ENCODE results near the gene RPGRIP1L. TPM values are rescaled to one million over a fixed set of nuclear protein-coding genes. Genes with fewer than 3 reads are reported as not detected.

Gene RPGRIP1L
- total RNA-seq, 1 donor from 2014 or later: 1.7 TPM

- H3K27me3 ChIP-seq (ENCODE audit: low read depth): no peaks in the 10 kb centered on the region
- peaks cover 16% of the 10 kb centered on the region for H3K9me3 ChIP-seq (replicated peaks)
- H3K27ac ChIP-seq (replicated peaks): no peak overlapping the region
- peaks cover 33% of the 10 kb centered on the region for H3K4me1 ChIP-seq
- H3K4me3 ChIP-seq: no peak overlapping the region
- H3K36me3 ChIP-seq: no peaks in the 10 kb centered on the region
- DNase-seq: no peak
- TF ChIP-seq, protein P1, sequence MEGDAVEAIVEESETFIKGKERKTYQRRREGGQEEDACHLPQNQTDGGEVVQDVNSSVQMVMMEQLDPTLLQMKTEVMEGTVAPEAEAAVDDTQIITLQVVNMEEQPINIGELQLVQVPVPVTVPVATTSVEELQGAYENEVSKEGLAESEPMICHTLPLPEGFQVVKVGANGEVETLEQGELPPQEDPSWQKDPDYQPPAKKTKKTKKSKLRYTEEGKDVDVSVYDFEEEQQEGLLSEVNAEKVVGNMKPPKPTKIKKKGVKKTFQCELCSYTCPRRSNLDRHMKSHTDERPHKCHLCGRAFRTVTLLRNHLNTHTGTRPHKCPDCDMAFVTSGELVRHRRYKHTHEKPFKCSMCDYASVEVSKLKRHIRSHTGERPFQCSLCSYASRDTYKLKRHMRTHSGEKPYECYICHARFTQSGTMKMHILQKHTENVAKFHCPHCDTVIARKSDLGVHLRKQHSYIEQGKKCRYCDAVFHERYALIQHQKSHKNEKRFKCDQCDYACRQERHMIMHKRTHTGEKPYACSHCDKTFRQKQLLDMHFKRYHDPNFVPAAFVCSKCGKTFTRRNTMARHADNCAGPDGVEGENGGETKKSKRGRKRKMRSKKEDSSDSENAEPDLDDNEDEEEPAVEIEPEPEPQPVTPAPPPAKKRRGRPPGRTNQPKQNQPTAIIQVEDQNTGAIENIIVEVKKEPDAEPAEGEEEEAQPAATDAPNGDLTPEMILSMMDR (IDR thresholded peaks at IDR 0.05; ENCODE audit: borderline replicate concordance): no peak
- intact Hi-C loops (cut with micrococcal nuclease): no loop called here
Measured at GRCh38 chr16:53744449-53744848, 40.8 kb upstream of the RPGRIP1L start.

DNA sequence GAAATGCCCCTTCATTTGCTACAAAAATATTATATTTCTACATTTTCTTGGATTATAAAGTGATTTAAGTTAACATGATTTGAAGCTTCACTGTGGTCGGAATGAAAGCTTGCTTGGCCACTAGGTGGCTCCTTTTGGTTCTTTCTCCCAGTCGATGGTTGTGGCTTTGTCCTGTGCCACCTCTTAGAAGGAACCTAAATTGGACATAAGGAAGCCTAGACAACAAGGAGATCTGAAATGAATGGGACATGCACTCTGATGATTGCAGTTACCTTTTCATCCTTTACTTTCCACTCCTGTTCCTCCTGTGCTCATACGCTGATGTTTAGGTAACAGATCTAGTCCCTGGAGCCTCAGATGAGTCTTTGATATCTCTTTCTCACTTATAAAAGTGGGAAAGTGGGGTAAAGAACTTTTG, 39.5 kb upstream of the RPGRIP1L start:
- TF ChIP-seq, protein P1 (IDR thresholded peaks at IDR 0.05; ENCODE audit: borderline replicate concordance): peak; percentile 60
- Histone ChIP-seq H3K4me1 (peaks cover 33% of the 10 kb centered on the region), H3K27me3 (ENCODE audit: low read depth) (no peaks in the 10 kb centered on the region), H3K9me3 (replicated peaks) (peaks cover 12% of the 10 kb centered on the region), H3K4me3 (no peak overlapping the region), H3K27ac (replicated peaks) (no peak overlapping the region), H3K36me3 (no peaks in the 10 kb centered on the region)
- DNase-seq: no peak
- intact Hi-C loops (cut with micrococcal nuclease): no loop called here

DNA sequence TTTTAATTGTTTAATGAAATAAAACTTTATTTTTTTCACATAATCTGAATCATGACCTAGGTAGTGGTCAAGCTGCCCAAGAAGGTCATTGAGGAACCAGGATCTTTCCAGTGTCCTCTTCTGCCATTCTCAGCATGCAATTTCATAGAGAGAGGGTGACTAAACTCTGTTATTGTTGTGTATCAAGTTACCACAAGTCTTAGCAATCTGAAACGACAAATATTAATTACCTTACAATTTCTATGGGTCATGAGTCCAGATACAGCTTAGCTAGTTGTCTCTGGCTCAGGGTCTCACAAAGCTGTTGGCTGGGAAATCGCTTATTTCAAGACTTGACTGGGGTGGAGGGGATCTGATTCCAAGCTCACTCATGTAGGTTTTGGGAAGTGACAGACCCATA, 37.9 kb upstream of the RPGRIP1L start:
- no peak for DNase-seq
- H3K4me3 ChIP-seq: no peak overlapping the region
- TF ChIP-seq, protein P1 (IDR thresholded peaks at IDR 0.05; ENCODE audit: borderline replicate concordance): no peak
- no peak overlapping the region for H3K27ac ChIP-seq (replicated peaks)
- H3K36me3 ChIP-seq: no peaks in the 10 kb centered on the region
- no peaks in the 10 kb centered on the region for H3K9me3 ChIP-seq (replicated peaks)
- H3K27me3 ChIP-seq (ENCODE audit: low read depth): no peaks in the 10 kb centered on the region
- intact Hi-C loops (cut with micrococcal nuclease): no loop called here
- peaks cover 37% of the 10 kb centered on the region for H3K4me1 ChIP-seq

DNA sequence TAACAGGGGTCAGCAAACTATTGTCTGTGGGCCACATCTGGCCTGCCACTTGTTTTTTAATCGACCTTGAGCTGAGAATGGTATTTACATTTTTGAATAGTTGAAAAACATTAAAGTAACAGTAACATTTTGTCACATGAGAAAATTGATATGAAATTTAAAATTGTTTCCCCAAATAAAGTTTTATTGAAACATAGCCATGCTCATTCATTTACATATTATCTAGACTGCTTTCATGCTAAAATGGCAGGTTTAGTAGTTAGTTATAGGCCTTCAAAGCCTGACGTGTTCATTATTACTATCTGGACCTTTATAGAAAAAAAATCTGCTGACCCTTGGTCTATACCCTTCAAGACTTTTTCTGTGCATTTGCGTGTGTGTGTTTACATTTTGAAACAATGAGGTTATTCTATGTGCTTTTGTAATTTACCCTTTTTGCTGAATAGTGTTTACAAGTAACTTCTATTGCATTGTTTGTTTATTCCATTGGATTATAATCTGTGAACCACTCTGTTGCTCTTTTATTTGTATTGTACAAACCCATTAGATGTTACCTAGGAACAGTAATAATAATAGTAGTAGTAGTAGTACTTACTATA, 37.4 kb upstream of the RPGRIP1L start:
- no peak for DNase-seq
- Histone ChIP-seq H3K9me3 (replicated peaks) (no peaks in the 10 kb centered on the region), H3K27me3 (ENCODE audit: low read depth) (no peaks in the 10 kb centered on the region), H3K36me3 (no peaks in the 10 kb centered on the region), H3K27ac (replicated peaks) (no peak overlapping the region), H3K4me3 (no peak overlapping the region), H3K4me1 (peaks cover 42% of the 10 kb centered on the region)
- intact Hi-C loops (cut with micrococcal nuclease): no loop called here
- TF ChIP-seq, protein P1 (IDR thresholded peaks at IDR 0.05; ENCODE audit: borderline replicate concordance): no peak

DNA sequence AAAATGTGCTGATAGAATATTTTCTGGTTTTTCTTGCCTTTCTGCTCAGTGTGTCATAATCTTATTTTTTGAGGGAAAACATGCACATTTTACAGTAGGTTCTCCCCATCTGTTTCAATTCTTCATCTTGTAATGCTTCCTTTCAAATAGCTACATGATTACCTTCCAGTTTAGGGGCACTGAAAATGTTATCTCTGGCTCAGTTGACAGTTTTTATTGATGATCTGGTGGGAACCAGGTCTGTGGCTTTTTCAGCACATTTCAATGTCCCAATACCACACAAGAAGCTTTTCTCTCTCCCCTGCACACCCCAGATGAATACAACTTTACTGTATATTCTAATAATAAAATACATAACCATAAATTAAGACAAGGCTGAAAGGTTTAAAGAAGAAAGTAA, 36.8 kb upstream of the RPGRIP1L start:
- TF ChIP-seq, protein P1 (IDR thresholded peaks at IDR 0.05; ENCODE audit: borderline replicate concordance): no peak
- H3K27me3 ChIP-seq (ENCODE audit: low read depth): no peaks in the 10 kb centered on the region

More for the DNA sequence above, 36.8 kb upstream of the RPGRIP1L start:
- Histone ChIP-seq H3K4me3 (no peak overlapping the region), H3K27ac (replicated peaks) (no peak overlapping the region), H3K4me1 (peaks cover 36% of the 10 kb centered on the region), H3K9me3 (replicated peaks) (no peaks in the 10 kb centered on the region), H3K36me3 (no peaks in the 10 kb centered on the region)
- DNase-seq: no peak
- intact Hi-C loops (cut with micrococcal nuclease): no loop called here
